ENCODE data around the gene CLEC1A.
A peak's percentile ranks its signal among the peaks of the same experiment; 100 is the strongest.

CLEC1A gene

DNA sequence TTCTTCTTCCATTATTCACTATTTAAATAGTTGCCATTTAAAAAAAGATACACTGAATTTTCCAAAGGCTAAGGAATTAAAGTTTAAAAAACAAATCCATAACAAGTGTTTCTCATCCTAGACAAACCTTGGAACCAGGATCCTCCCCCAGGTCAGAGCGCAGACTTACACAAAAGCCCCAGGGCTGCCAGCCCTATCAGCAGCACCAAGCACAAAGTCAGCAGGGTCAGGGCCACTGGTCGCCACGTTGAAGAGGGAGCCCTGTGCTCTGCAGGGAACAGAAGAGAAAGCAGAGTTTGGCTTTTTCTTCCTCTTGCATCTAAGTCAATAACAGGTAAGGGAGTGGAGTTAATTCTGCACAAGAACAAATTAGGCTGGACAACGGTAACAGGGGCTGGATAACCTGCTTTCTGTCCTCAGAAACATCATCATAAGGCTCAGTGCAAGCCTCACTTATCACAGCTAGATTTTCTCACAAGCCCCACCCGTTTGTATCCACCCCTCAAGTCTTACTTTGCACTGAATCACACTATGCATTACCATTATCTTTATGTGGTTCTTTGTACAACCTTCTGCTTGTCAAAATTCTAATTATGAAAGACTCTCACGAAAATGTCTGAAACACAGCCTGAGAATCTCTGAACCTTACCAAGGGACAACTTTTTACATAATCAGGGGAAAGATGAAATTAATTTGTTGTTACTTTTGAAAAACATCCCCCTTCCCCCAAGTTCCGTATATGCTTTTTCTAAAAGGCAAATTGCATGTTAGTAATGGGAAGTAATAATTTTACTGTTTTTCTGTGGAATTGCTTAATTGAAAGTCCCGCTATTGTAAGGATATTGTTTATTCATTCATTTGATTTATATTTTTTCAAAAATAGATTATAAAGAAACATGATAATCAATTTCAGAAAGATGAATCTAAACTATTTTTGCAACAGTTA lies 9.6 kb downstream of the CLEC1A start:
- Mint-ChIP-seq H3K4me1 (ENCODE audit: low read depth) (peaks cover 63% of the 10 kb centered on the region), H3K36me3 (ENCODE audit: low read depth) (peaks cover 46% of the 10 kb centered on the region), H3K27me3 (no peaks in the 10 kb centered on the region), H3K27ac (peak overlapping the region; percentile 98), H3K9me3 (peaks cover 19% of the 10 kb centered on the region), H3K4me3 (peak overlapping the region; percentile 76)
- intact Hi-C loops (cut with micrococcal nuclease), result no loop called here

DNA sequence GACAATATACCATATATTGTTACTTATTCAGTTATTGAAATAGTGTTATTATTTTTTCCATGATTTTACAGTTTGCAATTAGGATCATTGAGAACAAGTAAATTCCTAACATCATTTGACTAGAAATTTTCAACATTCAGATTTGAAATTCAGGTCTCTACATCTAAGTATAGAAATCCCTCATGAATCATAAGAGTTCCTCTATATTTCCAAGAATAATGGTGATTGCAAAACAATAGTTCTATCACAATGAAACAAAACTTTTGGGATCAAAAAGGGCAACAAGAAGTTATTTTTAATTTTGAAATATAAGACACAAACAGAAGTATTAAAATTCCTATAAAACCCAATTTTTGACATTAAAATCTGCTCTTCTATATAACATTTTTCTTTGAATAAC lies 10.8 kb downstream of the CLEC1A start:
- Mint-ChIP-seq H3K27me3 (no peaks in the 10 kb centered on the region), H3K4me3 (no peak overlapping the region), H3K4me1 (ENCODE audit: low read depth) (peaks cover 61% of the 10 kb centered on the region), H3K27ac (peak overlapping the region; percentile 98), H3K36me3 (ENCODE audit: low read depth) (peaks cover 57% of the 10 kb centered on the region), H3K9me3 (peaks cover 29% of the 10 kb centered on the region)
- intact Hi-C loops (cut with micrococcal nuclease), result no loop called here

DNA sequence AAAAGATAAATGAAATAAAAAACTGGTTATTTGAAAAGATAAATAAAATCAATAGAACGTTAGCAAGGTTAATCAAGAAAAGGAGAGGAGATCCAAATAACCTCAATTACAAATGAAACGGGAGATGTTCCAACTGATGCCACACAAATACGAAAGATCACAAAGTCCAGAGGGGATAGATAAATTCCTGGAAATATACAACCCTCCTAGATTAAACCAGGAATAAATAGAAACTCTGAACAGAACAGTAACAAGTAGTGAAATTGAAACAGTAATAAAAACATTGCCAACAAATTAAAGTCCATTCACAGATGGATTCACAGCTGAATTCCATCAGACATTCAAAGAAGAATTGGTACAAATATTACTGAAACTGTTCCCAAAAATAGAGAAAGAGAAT lies 12.4 kb downstream of the CLEC1A start:
- H3K4me1 Mint-ChIP-seq (ENCODE audit: low read depth), result peaks cover 70% of the 10 kb centered on the region
- intact Hi-C loops (cut with micrococcal nuclease), result no loop called here
- no peaks in the 10 kb centered on the region for H3K27me3 Mint-ChIP-seq
- no peak overlapping the region for H3K4me3 Mint-ChIP-seq
- H3K9me3 Mint-ChIP-seq, result peaks cover 29% of the 10 kb centered on the region
- H3K27ac Mint-ChIP-seq, result peak overlapping the region; percentile 54
- H3K36me3 Mint-ChIP-seq (ENCODE audit: low read depth), result peaks cover 55% of the 10 kb centered on the region

DNA sequence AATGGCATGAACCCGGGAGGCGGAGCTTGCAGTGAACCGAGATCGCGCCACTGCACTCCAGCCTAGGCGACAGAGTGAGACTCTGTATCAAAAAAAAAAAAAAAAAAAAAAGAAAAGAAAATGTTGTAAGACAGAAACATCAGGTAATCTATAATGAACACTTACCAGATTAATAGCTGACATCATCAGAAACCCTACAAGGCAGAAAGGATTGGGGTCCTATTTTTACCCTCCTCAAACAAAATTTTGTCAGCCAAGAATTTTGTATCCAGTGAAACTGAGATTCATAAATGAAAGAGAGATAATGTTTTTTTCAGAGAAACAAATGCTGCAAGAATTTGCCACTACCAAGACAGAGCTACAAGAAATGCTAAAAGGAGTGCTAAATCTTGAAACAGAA lies 14.1 kb downstream of the CLEC1A start:
- Mint-ChIP-seq H3K36me3 (ENCODE audit: low read depth) (peaks cover 57% of the 10 kb centered on the region), H3K9me3 (peaks cover 29% of the 10 kb centered on the region), H3K27me3 (no peaks in the 10 kb centered on the region), H3K27ac (peak overlapping the region; percentile 16), H3K4me1 (ENCODE audit: low read depth) (peaks cover 68% of the 10 kb centered on the region), H3K4me3 (no peak overlapping the region)
- intact Hi-C loops (cut with micrococcal nuclease), result no loop called here

DNA sequence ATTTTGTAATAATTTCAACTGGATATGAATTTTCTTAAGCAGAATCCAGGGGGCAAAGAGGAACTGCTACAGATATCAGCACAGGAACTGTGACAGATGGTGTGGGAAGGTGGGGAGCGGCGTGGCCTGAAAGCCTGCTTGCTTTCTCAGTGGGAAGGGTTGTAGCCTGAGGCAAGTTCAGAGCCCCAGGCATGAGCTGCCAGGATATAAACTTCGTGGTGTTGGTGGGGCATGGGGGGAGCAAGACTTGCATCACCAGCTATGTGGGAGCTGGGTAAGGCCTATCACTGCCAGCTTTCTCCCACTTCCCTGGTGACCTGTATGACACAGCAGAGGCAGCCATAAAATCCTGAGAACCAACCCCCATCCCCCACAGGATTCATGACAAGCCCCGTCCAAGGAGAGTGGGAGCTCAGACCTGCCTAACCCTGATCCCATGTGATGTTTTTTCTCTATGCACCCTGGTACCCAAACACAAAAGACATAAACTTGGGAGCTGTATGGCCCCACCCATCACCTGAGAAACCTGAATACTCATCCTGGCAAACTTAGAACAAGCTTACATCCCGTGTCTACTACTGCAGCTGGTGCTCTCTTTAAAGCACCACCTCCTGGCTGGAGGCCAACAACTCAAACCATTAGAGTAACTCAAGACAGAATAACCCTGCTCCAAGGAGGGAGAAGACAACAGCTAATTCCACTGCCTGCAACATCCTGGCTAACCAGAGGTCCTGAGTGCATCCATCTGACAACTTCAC lies 16.5 kb downstream of the CLEC1A start:
- H3K4me1 Mint-ChIP-seq (ENCODE audit: low read depth), result peaks cover 71% of the 10 kb centered on the region
- H3K9me3 Mint-ChIP-seq, result peaks cover 29% of the 10 kb centered on the region
- H3K27me3 Mint-ChIP-seq, result no peaks in the 10 kb centered on the region
- H3K36me3 Mint-ChIP-seq (ENCODE audit: low read depth), result peaks cover 72% of the 10 kb centered on the region
- H3K27ac Mint-ChIP-seq, result peak overlapping the region; percentile 83
- H3K4me3 Mint-ChIP-seq, result peak overlapping the region; percentile 24
- intact Hi-C loops (cut with micrococcal nuclease), result no loop called here

DNA sequence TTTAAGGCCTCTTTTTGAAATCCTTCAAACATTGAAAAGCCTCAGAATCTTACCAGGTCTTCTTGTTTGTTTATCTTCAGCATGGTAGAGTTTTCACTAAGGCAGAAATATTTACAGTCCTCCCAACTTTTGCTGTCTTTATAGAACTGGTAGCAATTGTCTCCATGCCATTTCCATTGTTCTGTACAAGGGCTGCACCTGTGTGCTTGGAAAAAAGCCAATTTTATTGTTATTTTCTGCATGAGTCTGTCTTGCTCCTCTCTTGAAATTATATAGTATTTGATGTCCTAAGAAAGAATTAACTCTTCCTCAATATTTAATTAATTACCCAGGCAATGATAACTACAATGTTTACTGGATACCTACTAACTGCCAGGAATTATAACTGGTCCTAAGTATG lies 23.3 kb downstream of the CLEC1A start:
- H3K27ac Mint-ChIP-seq, result no peak overlapping the region

DNA sequence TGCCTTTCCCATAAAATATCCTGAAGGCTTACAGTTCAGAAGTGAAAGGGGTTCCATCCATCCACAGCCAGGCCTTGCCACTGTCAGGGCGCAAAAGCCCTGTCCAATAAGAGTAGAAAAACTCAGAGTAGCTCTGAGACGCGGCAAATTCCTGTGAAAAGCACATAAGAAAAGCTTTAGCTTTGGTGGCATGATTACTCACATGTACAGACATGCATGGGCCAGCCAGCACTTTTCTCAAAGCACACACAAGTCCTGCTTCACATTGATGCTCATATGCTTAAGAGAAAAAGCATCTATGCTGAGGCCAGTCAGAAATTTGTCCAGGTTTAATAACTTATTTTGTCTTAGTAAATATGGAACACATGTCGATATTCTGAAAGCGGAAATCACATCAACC lies 25.5 kb downstream of the CLEC1A start:
- no peaks in the 10 kb centered on the region for H3K27me3 Mint-ChIP-seq
- no peaks in the 10 kb centered on the region for H3K9me3 Mint-ChIP-seq
- H3K4me3 Mint-ChIP-seq, result no peak overlapping the region
- intact Hi-C loops (cut with micrococcal nuclease), result no loop called here
- H3K4me1 Mint-ChIP-seq (ENCODE audit: low read depth), result peaks cover 27% of the 10 kb centered on the region
- no peak overlapping the region for H3K27ac Mint-ChIP-seq
- peaks cover 67% of the 10 kb centered on the region for H3K36me3 Mint-ChIP-seq (ENCODE audit: low read depth)

More for the DNA sequence above, 23.3 kb downstream of the CLEC1A start:
- Mint-ChIP-seq H3K36me3 (ENCODE audit: low read depth) (peaks cover 82% of the 10 kb centered on the region), H3K9me3 (no peaks in the 10 kb centered on the region), H3K4me1 (ENCODE audit: low read depth) (peaks cover 27% of the 10 kb centered on the region), H3K4me3 (no peak overlapping the region), H3K27me3 (no peaks in the 10 kb centered on the region)
- intact Hi-C loops (cut with micrococcal nuclease), result loop anchor here (5.0 kb wide), 1 partner anchor 33 kb away; no protein-coding TSS in a partner anchor

DNA sequence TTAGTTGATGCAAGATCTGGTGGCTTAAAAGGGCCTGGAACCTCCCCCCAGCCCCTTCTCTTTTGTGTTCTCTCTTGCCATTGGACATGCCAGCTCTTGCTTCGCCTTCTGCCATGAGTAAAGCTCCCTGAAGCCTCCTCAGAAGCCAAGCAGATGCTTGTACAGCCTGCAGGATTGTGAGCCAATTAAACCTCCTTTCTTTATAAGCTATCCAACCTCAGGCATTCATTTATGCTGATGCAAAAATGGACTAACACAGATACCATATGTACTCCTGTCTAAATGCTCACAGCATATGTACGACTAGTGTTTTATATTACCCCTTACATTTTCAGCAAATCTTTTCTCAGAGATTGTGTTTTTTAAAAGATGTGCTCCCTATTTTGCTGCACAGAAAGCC lies 26.7 kb downstream of the CLEC1A start:
- peaks cover 59% of the 10 kb centered on the region for H3K36me3 Mint-ChIP-seq (ENCODE audit: low read depth)
- H3K9me3 Mint-ChIP-seq, result no peaks in the 10 kb centered on the region
- no peaks in the 10 kb centered on the region for H3K27me3 Mint-ChIP-seq
- intact Hi-C loops (cut with micrococcal nuclease), result no loop called here
- peaks cover 27% of the 10 kb centered on the region for H3K4me1 Mint-ChIP-seq (ENCODE audit: low read depth)
- H3K4me3 Mint-ChIP-seq, result no peak overlapping the region
- peak overlapping the region; percentile 10 for H3K27ac Mint-ChIP-seq

DNA sequence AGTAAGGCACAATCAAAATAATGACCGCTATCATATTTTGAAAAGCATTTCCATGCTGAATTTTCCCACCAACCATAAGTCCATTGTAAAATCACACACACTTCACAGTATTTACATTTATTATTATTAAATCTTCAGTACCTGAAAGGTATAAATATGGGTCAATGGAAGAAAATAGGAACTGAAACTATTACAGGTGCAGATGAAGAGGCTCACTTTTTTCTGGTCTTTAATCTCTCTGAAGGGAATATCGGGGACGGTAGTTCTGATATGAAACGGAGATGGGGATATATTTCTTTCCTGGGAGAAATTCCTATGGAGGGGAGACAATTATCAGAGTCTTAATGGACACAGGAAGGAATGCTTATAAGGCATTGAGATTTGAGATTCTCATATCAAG lies 28.4 kb downstream of the CLEC1A start:
- H3K36me3 Mint-ChIP-seq (ENCODE audit: low read depth), result peaks cover 53% of the 10 kb centered on the region
- H3K4me1 Mint-ChIP-seq (ENCODE audit: low read depth), result peaks cover 27% of the 10 kb centered on the region
- H3K27ac Mint-ChIP-seq, result no peak overlapping the region
- no peaks in the 10 kb centered on the region for H3K27me3 Mint-ChIP-seq
- no peak overlapping the region for H3K4me3 Mint-ChIP-seq
- intact Hi-C loops (cut with micrococcal nuclease), result no loop called here
- H3K9me3 Mint-ChIP-seq, result no peaks in the 10 kb centered on the region

DNA sequence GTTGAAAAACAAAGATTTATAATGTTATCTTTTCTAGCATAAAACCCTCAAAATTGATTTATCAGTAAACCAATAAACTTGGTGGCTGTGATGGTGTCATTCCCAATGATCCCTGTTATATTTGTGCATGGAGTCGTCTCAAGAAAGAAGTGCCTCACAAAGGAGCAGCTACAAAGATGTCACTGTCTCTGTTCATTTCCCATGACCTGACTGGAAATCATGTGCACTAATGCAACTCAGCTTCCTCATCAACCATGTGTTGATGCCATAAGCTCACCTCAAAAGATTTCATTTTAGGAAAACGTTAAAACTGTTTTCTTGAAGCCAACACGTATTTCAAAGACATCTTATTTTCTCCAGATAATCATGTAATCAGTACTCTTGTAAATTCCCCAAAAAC lies 28.8 kb downstream of the CLEC1A start:
- no peaks in the 10 kb centered on the region for H3K27me3 Mint-ChIP-seq
- H3K36me3 Mint-ChIP-seq (ENCODE audit: low read depth), result peaks cover 49% of the 10 kb centered on the region
- H3K27ac Mint-ChIP-seq, result peak overlapping the region; percentile 85
- no peak overlapping the region for H3K4me3 Mint-ChIP-seq
- H3K4me1 Mint-ChIP-seq (ENCODE audit: low read depth), result peaks cover 30% of the 10 kb centered on the region
- intact Hi-C loops (cut with micrococcal nuclease), result loop anchor here (2.0 kb wide), 1 partner anchor 59 kb away; no protein-coding TSS in a partner anchor
- H3K9me3 Mint-ChIP-seq, result no peaks in the 10 kb centered on the region

DNA sequence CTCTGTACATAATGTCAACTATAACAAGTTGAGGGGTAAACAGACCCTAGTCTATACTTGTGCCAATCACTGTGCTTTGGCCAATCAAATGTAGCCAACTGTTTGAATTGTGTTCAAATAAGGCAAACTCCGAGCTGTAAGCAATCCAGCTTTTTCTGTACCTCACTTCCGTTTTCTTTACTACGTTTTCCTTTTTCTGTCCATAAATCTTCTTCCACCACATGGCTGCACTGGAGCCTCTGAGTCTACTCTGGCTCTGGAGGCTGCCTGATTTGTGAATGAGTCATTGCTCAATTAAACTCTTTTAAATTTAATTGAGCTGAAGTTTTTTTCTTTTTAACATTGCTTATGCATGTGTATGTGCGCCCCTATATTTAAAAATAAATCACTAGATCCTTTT lies 29.7 kb downstream of the CLEC1A start:
- H3K4me3 Mint-ChIP-seq, result peak overlapping the region; percentile 50

DNA sequence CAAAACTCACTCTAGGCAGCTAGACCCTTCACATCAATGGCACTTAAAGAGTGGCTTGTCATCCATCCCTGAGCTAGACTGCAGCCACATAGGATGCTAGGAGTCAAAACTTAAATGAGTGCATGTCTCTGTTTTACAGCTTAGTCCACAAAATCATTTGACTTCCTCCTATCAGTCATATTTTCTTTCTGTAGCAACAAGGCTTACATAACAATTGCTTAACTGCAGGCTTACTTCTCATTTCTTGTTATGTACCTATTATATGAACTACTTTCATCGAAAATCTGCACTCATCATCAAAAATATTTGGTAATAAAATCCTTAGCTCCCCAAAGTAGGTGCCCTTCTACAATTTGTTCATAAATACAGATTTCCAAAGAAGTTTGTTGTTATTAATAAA lies 30.1 kb downstream of the CLEC1A start:
- intact Hi-C loops (cut with micrococcal nuclease), result loop anchor here (2.0 kb wide), 1 partner anchor 60 kb away; no protein-coding TSS in a partner anchor
- Mint-ChIP-seq H3K4me1 (ENCODE audit: low read depth) (peaks cover 34% of the 10 kb centered on the region), H3K9me3 (no peaks in the 10 kb centered on the region), H3K27me3 (no peaks in the 10 kb centered on the region), H3K36me3 (ENCODE audit: low read depth) (peaks cover 35% of the 10 kb centered on the region), H3K4me3 (peak overlapping the region; percentile 50), H3K27ac (peak overlapping the region; percentile 85)

More for the DNA sequence above, 29.7 kb downstream of the CLEC1A start:
- peaks cover 36% of the 10 kb centered on the region for H3K4me1 Mint-ChIP-seq (ENCODE audit: low read depth)
- H3K36me3 Mint-ChIP-seq (ENCODE audit: low read depth), result peaks cover 40% of the 10 kb centered on the region
- H3K9me3 Mint-ChIP-seq, result no peaks in the 10 kb centered on the region
- H3K27me3 Mint-ChIP-seq, result no peaks in the 10 kb centered on the region
- H3K27ac Mint-ChIP-seq, result peak overlapping the region; percentile 85
- intact Hi-C loops (cut with micrococcal nuclease), result loop anchor here (2.0 kb wide), 1 partner anchor 60 kb away; no protein-coding TSS in a partner anchor

DNA sequence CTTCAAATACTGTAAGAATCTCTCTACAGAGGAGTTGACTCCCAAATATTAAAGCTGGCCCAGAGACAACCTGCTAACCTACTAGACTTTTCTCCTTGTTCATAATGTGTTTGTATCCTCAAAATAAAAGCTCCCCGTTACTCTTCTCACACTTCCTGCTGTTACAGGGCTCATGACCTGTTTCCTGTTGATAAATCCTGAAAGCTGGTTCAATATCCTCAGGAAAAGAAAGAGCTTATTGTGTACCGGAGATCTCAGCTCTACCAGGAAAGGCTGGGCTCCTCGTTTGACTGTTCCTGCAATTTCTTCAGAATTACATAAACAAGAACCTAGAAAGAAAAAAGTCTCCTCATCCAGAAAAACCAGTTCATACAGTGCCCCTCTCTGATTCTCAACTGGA lies 30.8 kb downstream of the CLEC1A start:
- H3K9me3 Mint-ChIP-seq, result no peaks in the 10 kb centered on the region
- H3K36me3 Mint-ChIP-seq (ENCODE audit: low read depth), result peaks cover 28% of the 10 kb centered on the region
- intact Hi-C loops (cut with micrococcal nuclease), result loop anchor here (1.0 to 2.0 kb wide), 2 partner anchors 10 to 61 kb away; no protein-coding TSS in a partner anchor
- H3K27ac Mint-ChIP-seq, result peak overlapping the region; percentile 85
- H3K4me1 Mint-ChIP-seq (ENCODE audit: low read depth), result peaks cover 31% of the 10 kb centered on the region
- H3K4me3 Mint-ChIP-seq, result peak overlapping the region; percentile 13
- H3K27me3 Mint-ChIP-seq, result no peaks in the 10 kb centered on the region

DNA sequence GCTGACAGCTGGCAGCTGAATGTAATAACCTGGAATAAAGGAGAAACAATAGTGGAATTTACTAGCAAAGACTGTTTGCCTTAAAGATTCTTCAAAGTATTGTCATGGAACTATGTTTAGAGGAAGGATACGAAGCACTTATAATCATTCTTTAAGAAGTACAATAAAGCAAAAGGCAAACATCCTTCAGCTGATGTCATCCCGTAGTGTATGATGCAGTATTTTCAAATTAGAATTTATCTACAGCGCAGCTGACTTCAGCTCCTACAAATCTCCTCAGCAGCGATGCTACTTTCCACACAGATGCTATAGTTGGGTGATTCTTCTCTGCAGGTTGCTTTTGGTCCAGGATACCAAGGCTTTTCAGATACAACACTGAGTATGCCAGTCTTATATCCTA lies 31.5 kb downstream of the CLEC1A start:
- Mint-ChIP-seq H3K27me3 (no peaks in the 10 kb centered on the region), H3K36me3 (ENCODE audit: low read depth) (peaks cover 22% of the 10 kb centered on the region), H3K9me3 (no peaks in the 10 kb centered on the region), H3K27ac (no peak overlapping the region), H3K4me3 (no peak overlapping the region), H3K4me1 (ENCODE audit: low read depth) (peaks cover 33% of the 10 kb centered on the region)
- intact Hi-C loops (cut with micrococcal nuclease), result loop anchor here (1.0 kb wide), 1 partner anchor 9 kb away; no protein-coding TSS in a partner anchor

All from dendritic cell treated with granulocyte-macrophage colony-stimulating factor and Interleukin-4, amounts not matched to agents 40 ng/mL and 50 ng/mL, for 4 days (primary cell).